Smooth muscle cell (in vitro differentiated cells): ENCODE measurements around the gene CDCA7L. TPM values are rescaled to one million over a fixed set of nuclear protein-coding genes. Genes with fewer than 3 reads are reported as not detected.

Source experiments
- DNase-seq: peaks from one replicate; lab custom pipeline; 2025; ENCODE audit not compliant: unreplicated experiment; lab: John Stamatoyannopoulos, UW
- H2AFZ ChIP-seq: fragments of 200-600 bp; sonication (generic); 2 replicates; pipeline ENCODE4 v1.6.0; 2016; ENCODE audit warnings: antibody characterized with exemption, low read depth, mild to moderate bottlenecking
- H3F3A ChIP-seq: fragments of 200-600 bp; sonication (generic); 2 replicates; pipeline ENCODE4 v1.6.0; 2017; ENCODE audit warnings: antibody characterized with exemption, low read depth
- H3K27ac ChIP-seq: fragments of 200-600 bp; sonication (generic); 2 replicates; pipeline ENCODE4 v1.5.1; 2016; ENCODE audit warnings: low read depth, mild to moderate bottlenecking
- H3K27me3 ChIP-seq: fragments of 200-600 bp; sonication (generic); 2 replicates; pipeline ENCODE4 v1.6.1; 2016; ENCODE audit warnings: low read depth, mild to moderate bottlenecking
- H3K36me3 ChIP-seq: fragments of 200-600 bp; sonication (generic); 2 replicates; pipeline ENCODE4 v1.5.1; 2016; ENCODE audit warnings: low read depth
- H3K4me1 ChIP-seq: fragments of 200-600 bp; sonication (generic); 2 replicates; pipeline ENCODE4 v1.5.1; 2016; ENCODE audit warnings: low read depth
- H3K4me2 ChIP-seq: fragments of 200-600 bp; sonication (generic); 2 replicates; pipeline ENCODE4 v1.6.0; 2016; ENCODE audit warnings: mild to moderate bottlenecking
- H3K4me3 ChIP-seq: fragments of 200-600 bp; sonication (generic); 2 replicates; pipeline ENCODE4 v1.5.1; 2016; ENCODE audit warnings: mild to moderate bottlenecking
- H3K79me2 ChIP-seq: fragments of 200-600 bp; sonication (generic); 2 replicates; pipeline ENCODE4 v1.6.0; 2016; ENCODE audit warnings: low read depth, mild to moderate bottlenecking
- H3K9ac ChIP-seq: fragments of 200-600 bp; sonication (generic); 2 replicates; pipeline ENCODE4 v1.6.0; 2016; ENCODE audit warnings: low read depth
- H3K9me3 ChIP-seq: fragments of 200-600 bp; sonication (generic); replicated peaks from 2 replicates; pipeline ENCODE4 v1.5.1; 2016; ENCODE audit warnings: low read depth
- H4K20me1 ChIP-seq: fragments of 200-600 bp; sonication (generic); 2 replicates; pipeline ENCODE4 v1.6.0; 2016; ENCODE audit warnings: low read depth
- CTCF ChIP-seq: fragments of 200-600 bp; sonication (generic); IDR thresholded peaks from 2 replicates; pipeline ENCODE4 v1.5.1; 2017; ENCODE audit warnings: borderline replicate concordance, mild to moderate bottlenecking, antibody characterized with exemption; ENCODE audit not compliant: insufficient read depth, poor library complexity, severe bottlenecking
- WGBS: methylation state at CpG from one replicate; pipeline ENCODE4 v1.1.7; 2016; ENCODE audit warnings: low lambda C conversion rate; 5-methylcytosine and 5-hydroxymethylcytosine counted together
- polyA plus RNA-seq: library from polyadenylated mRNA; unstranded; fragments of >200 nt; fragmentation: Nextera tagmentation; extraction: Ambion mirVana; gene quantifications from 2 replicates; pipeline ENCODE4 v1.2.1, GENCODE V29; 2016
- total RNA-seq: library from RNA; depleted of rRNA; stranded (reverse); fragments of >200 nt; gene quantifications from 2 replicates; pipeline ENCODE4 v1.2.3, GENCODE V29; 2014

CDCA7L gene
- total and polyA plus RNA-seq, 2 experiments from 2014 or later = 9.3 to 13.9 TPM

- Histone ChIP-seq H3K4me3 (no peak overlapping the region), H3K4me2 (no peak overlapping the region), H3K79me2 (no peaks in the 10 kb centered on the region), H3K4me1 (peaks cover 19% of the 10 kb centered on the region), H2AFZ (no peak overlapping the region), H3K9me3 (peaks cover 5% of the 10 kb centered on the region), H3K9ac (no peak overlapping the region), H4K20me1 (no peaks in the 10 kb centered on the region), H3K27me3 (peaks cover 20% of the 10 kb centered on the region), H3F3A (no peaks in the 10 kb centered on the region), H3K36me3 (no peaks in the 10 kb centered on the region), H3K27ac (no peak overlapping the region)
- DNase-seq = no peak
- whole genome bisulfite sequencing = 85% methylated on average over 6 of the region's 6 CpGs
- no peak for TF ChIP-seq CTCF
Observed at GRCh38 chr7:21927693-21928092, 18.0 kb downstream of the CDCA7L start.

GRCh38 chr7:21926448-21926847 lies 19.3 kb downstream of the CDCA7L start:
- no peak overlapping the region for H3K4me3 ChIP-seq
- no peak overlapping the region for H3K9ac ChIP-seq
- no peaks in the 10 kb centered on the region for H4K20me1 ChIP-seq
- H3K27ac ChIP-seq = no peak overlapping the region
- peaks cover 31% of the 10 kb centered on the region for H3K27me3 ChIP-seq
- WGBS = 72% methylated on average over 1 of the region's 1 CpG
- no peak overlapping the region for H3K4me2 ChIP-seq
- H3K79me2 ChIP-seq = no peaks in the 10 kb centered on the region
- TF ChIP-seq CTCF = no peak
- no peaks in the 10 kb centered on the region for H3F3A ChIP-seq
- H3K9me3 ChIP-seq = peaks cover 5% of the 10 kb centered on the region
- DNase-seq = no peak
- H3K4me1 ChIP-seq = peaks cover 19% of the 10 kb centered on the region
- no peaks in the 10 kb centered on the region for H3K36me3 ChIP-seq
- no peak overlapping the region for H2AFZ ChIP-seq

GRCh38 chr7:21923658-21924057 lies 22.0 kb downstream of the CDCA7L start:
- H3K9me3 ChIP-seq = no peaks in the 10 kb centered on the region
- H3K9ac ChIP-seq = no peak overlapping the region
- no peaks in the 10 kb centered on the region for H3K36me3 ChIP-seq
- no peak overlapping the region for H3K4me2 ChIP-seq
- H3K4me3 ChIP-seq = no peak overlapping the region
- H3K79me2 ChIP-seq = no peaks in the 10 kb centered on the region
- no peak overlapping the region for H3K27ac ChIP-seq
- H3F3A ChIP-seq = no peaks in the 10 kb centered on the region
- no peak for TF ChIP-seq CTCF
- WGBS = 50% methylated on average over 2 of the region's 2 CpGs
- H2AFZ ChIP-seq = no peak overlapping the region
- H3K27me3 ChIP-seq = peaks cover 44% of the 10 kb centered on the region
- DNase-seq = no peak
- H3K4me1 ChIP-seq = peaks cover 29% of the 10 kb centered on the region
- H4K20me1 ChIP-seq = no peaks in the 10 kb centered on the region

- H3K4me1 ChIP-seq = peaks cover 37% of the 10 kb centered on the region
- 94% methylated on average over 5 of the region's 5 CpGs for WGBS
- H4K20me1 ChIP-seq = no peaks in the 10 kb centered on the region
- no peaks in the 10 kb centered on the region for H3K36me3 ChIP-seq
- H3K4me3 ChIP-seq = no peak overlapping the region
- no peak overlapping the region for H2AFZ ChIP-seq
- H3F3A ChIP-seq = no peaks in the 10 kb centered on the region
- no peaks in the 10 kb centered on the region for H3K9me3 ChIP-seq
- H3K4me2 ChIP-seq = no peak overlapping the region
- H3K27me3 ChIP-seq = peaks cover 44% of the 10 kb centered on the region
- no peaks in the 10 kb centered on the region for H3K79me2 ChIP-seq
- no peak for DNase-seq
- TF ChIP-seq CTCF = no peak
- no peak overlapping the region for H3K9ac ChIP-seq
- no peak overlapping the region for H3K27ac ChIP-seq
Observed at GRCh38 chr7:21922605-21923004, 23.1 kb downstream of the CDCA7L start.
